ENCODE results near the gene AKAP9.

- TF ChIP-seq POLR2A (IDR thresholded peaks at IDR 0.05; ENCODE audit: low read depth, low read length), result no peak
- TF ChIP-seq POLR2AphosphoS5 (IDR thresholded peaks at IDR 0.05; ENCODE audit: low read depth, low read length), result no peak
Observed at GRCh38 chr7:92135052-92135889, 194.6 kb downstream of the AKAP9 start.

Measured in GM12892 (cell line).